GM19240 (cell line): ENCODE measurements around the gene RCAN3.
"Not testable (repeated sequence)": the region's sequence is repeated elsewhere in the genome, so short reads cannot be mapped to it uniquely, and the experiment has no call there.

Experiments used
- DNase-seq: peaks from one replicate; pipeline ENCODE4 v3.0.0; 2011; ENCODE audit warnings: low spot score; ENCODE audit not compliant: insufficient read length

RCAN3 gene

GRCh38 chr1:24549210-24549609, 46.6 kb downstream of the RCAN3 start:
- not testable (repeated sequence) for DNase-seq

GRCh38 chr1:24551290-24551959, 48.8 kb downstream of the RCAN3 start:
- DNase-seq: no peak

GRCh38 chr1:24551960-24552571, 49.4 kb downstream of the RCAN3 start:
- no peak for DNase-seq

GRCh38 chr1:24553931-24554330, 51.3 kb downstream of the RCAN3 start:
- DNase-seq: no peak

GRCh38 chr1:24554714-24555113, 52.1 kb downstream of the RCAN3 start:
- DNase-seq: no peak

GRCh38 chr1:24555591-24556413, 53.2 kb downstream of the RCAN3 start, which contains the start of gene NCMAP:
NCMAP (plus strand) TSS chr1:24556087; CDS start chr1:24595431, 39,344 bp downstream.
- DNase-seq: no peak

GRCh38 chr1:24556414-24556795, 53.8 kb downstream of the RCAN3 start:
- DNase-seq: no peak

- DNase-seq: no peak
These were observed 54.6 kb downstream of the RCAN3 start for GRCh38 chr1:24557220-24557619.

GRCh38 chr1:24557711-24558131, 55.1 kb downstream of the RCAN3 start:
- DNase-seq: no peak

- no peak for DNase-seq
These were observed 55.8 kb downstream of the RCAN3 start for GRCh38 chr1:24558455-24558854.

- DNase-seq: no peak
These were observed 56.5 kb downstream of the RCAN3 start for GRCh38 chr1:24558902-24559791.

GRCh38 chr1:24560361-24560760, 57.7 kb downstream of the RCAN3 start:
- no peak for DNase-seq

- no peak for DNase-seq
These were observed 60.0 kb downstream of the RCAN3 start for GRCh38 chr1:24562625-24563024.

GRCh38 chr1:24564695-24565094, 62.1 kb downstream of the RCAN3 start:
- no peak for DNase-seq

GRCh38 chr1:24566236-24566867, 63.7 kb downstream of the RCAN3 start:
- no peak for DNase-seq

GRCh38 chr1:24567792-24568388, 65.3 kb downstream of the RCAN3 start:
- DNase-seq: no peak

- DNase-seq: no peak
These were observed 65.8 kb downstream of the RCAN3 start for GRCh38 chr1:24568475-24568874.

- DNase-seq: no peak
These were observed 67.9 kb downstream of the RCAN3 start for GRCh38 chr1:24570265-24571125.

- no peak for DNase-seq
These were observed 69.7 kb downstream of the RCAN3 start for GRCh38 chr1:24572301-24572700.
